ENCODE data around the gene SPEM1. TPM values are rescaled to one million over a fixed set of nuclear protein-coding genes. Genes with fewer than 3 reads are reported as not detected.

The SPEM1 gene
- total RNA-seq, 1 donor from 2014 or later = not detected

DNA sequence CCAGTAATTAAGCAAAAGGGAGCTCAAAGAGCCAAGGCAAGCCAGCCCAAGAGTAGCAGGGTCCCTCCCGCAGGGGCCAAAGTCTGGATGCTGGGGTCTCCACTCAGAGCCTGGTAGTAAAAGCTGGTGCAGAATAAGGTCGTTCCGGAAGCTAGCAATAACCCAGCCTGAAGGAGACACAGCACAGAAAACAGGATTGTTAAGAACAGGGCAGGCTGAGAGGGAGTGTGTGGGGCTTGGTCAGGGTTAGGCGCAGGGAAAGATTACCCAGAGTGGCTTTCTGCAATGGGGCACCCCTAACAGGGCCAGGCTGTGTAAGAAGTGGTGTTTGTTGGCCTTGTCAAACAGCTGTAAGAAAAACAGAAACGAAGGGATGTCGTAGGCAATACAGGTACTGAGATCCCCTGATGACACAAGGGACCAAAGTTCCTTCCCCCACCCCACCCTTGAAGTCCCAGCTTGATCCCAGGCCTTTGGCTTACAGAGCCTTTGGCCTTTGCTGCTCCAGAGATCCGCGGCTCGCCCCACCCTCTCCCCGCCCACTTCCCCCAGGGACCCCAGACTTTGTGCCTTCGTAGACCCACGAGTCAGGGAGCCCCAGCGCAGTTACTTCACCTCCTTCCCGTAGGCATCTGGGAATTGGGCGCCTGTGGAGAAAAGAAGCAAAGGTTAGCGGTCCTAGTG, 16.9 kb upstream of the SPEM1 start:
- DNase-seq (ENCODE audit: low spot score) = no peak

DNA sequence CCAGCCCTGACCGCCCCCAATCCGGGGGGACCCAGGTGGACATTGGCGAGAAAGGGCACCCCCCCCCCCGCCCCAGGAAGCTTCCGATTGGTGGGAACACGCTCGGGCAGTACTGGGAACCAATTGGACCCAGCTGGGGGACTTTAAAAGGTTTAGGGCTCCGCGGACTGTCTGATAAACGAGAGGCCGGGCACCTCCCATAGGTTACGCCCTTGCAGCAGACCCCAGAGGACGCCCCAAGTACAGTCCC, 16.5 kb upstream of the SPEM1 start:
- no peak for DNase-seq (ENCODE audit: low spot score)

DNA sequence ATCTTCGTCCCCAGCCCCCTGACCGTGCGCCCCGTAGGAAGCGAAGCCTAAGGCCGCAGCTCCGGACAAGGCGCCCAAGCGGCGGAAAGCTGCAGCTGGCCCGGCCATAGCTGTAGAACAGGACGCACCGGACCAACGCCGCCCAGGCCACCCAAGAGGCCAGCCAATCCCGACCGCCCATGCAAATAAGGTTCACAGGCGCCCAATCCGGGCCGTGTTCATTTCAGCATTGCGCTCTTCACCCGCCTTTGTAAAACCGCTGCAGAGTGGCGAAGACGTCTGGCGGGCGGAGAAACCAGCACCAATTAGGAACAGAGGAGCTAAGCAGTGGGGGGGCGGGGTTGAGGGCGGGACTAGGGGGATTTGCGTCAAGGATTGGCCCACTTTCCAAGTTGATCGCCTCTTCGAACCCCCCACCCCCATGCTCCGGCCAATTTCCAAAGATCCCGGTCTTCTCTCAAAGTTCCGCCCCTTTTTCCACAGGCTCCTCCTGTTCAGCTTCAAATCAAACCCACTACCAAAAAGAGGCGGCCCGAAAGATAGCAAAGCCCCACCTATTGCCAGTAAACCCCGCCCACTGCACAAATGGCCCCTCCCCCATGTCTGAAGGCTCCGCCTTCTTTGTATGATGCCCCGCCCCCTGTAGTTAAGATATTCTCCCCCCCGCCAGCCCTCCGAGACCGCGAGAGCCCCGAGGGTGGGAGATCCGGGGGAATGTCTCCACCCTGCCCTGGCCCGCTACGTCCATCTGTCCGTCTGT, 16.0 kb upstream of the SPEM1 start, which contains the start of gene TMEM256:
Gene TMEM256 (minus strand): TSS at position 121 of the 760 bp plus-strand sequence. CDS start 13 bp downstream, at position 108.
- peak; percentile 100 for DNase-seq (ENCODE audit: low spot score)

DNA sequence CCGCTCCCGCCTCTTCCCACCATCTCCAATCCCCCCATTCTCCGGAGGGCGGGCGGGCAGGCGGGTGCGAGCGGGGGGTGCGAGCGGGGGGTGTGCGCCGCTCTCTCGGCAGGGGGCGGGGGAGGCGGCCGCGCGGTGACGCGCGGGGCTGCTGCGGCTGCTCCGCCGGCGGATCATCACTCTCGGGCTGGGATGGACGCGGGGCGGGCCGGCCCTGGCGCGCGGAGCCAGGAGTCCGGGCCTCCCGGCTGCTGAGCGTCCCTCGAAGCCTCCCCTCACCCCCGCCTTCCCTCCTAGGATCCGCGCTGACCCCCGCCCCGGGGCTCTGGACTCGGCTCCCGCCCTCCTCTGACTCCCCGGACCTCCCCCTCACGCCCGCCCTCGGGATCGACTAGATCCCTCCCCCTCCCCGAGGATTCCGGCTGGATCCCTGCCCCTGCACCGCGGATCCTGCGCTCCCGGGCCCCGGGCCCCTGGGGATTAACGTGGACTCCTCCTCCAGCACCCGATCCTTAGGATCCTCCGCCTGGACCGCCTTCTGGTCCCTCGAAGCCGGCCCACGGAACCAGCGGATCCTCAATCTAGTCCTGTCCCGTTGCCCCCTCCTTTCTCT, 15.3 kb upstream of the SPEM1 start:
- DNase-seq (ENCODE audit: low spot score) = peak; percentile 68

DNA sequence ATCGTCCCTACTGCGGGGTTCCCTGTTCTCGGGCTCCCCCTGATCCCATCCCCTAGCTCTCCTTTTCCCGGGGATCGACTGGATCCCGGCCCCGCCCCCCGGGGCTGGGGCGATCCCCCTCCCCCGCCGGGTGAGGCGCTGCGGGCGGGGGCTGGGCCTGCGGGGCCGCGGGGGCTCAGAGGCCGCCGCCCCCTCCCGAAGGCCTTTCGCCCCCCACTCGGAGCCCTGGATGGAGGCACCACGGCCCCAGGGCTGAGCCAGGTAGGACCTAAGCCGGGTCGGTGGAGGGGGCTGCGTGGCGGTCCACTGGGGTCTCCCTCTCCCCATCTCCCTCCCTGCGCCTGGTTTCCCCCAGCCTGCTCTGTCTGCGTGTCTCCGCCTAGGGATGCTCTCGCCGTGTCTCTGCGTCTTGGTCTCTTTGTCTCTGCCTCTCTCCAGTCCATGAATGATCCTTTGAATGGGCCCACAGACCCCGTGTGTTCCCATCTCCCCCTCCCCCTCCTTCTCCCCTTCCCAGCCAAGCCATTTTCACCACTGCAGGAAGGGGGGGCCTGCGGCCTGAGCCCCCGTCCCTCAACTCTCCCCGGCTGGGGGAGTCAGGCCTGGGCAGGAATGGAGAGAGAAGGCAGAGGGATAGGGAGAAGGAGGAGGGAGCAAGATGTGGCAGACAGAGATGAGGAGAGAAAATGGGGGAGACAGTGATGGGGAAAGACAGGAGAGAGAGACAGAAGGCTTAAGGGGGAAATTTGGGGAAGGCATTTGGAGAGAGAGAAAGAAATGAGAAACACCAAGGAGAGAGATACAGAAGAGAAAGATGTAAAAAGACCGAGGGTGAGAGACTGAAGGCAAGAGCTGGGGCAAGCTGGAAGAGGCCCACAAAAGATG, 14.5 kb upstream of the SPEM1 start:
- DNase-seq (ENCODE audit: low spot score) = peak; percentile 44

DNA sequence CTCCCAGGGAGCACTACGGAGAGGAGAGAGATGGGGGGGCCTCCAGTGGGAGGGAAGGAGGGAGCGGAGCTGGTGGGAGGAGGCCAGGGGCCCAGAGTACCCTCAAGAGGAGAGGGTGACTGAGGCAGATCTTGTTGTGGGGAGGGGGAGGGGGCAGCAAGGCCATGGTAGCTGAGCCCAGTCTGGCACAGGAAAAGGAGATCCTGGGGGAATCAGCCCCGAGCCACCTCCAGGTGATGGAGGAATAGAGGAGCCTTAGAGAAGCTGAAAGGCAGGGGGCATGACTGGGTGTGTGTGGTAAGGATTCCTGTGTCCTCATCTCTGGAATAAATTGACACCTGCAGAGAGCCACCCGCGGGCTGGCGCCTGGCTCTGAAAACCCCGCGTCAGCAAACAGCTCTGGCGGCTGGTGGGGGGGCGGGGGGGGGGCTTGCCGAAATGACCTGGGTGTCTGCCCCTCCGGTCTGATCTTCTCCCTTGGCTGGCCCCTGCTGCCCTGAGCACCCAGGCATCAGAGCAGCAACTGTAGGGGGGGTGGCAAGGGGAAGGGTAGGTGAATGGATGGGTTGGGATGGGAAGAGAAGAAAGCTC, 13.8 kb upstream of the SPEM1 start:
- DNase-seq (ENCODE audit: low spot score) = no peak

DNA sequence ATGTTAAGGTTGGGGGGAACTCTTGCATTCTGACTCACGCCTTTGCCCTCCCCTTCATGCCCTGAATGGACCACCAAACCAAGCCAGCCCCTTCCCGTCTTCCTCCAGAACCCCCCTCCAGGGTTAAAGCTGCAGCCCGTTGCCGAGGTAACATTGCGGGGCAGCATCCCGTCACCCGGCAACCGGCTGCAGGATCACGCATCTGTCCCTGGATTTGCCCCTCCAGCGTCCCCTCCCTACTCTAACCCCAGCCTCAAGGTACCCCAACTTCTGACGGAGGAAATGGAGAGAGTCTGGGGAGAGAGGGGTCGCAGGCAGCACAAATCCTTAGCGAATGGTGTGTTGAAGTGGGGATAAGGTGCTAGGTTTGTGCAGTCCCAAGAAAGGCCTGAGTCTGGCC, 13.0 kb upstream of the SPEM1 start:
- DNase-seq (ENCODE audit: low spot score) = no peak

DNA sequence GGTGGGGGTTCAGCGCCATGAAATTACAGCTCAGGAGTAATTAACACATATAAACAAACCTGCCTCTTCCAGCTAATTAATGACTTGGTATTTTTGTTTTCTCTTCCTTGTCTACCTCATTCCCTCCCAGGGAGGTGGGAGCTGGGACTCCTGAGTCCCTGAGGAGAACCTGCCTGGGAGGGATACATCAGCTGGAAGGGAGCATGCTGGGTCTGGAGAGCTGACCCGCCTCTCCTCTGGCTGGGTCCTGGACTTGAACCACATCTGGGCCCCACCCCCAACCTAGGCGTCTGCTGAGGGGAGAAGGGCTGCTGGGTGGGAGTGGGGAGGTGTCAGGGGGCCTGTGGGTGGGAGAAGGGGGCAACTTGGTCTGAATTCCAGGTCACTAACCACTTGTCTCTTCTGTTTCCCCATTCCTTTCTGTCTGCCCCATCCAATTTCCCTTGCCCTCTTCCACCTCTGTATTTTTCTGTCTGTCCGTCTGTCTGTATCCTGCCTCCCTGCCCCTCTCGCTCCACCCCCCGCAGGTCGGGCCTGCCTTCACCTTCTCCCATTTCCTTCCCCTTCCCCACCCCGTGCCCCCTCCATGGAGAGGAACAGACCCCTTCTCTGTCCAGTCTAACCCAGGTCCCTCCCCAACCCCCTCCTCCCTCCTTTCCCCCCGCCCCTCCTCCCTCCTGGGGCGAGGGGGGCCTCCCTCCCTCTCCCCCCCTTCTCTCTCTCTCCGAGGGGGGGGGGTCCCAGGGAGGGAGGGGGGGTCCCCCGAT, 12.5 kb upstream of the SPEM1 start, which contains the start of gene NLGN2:
Gene NLGN2 (plus strand): TSS at position 361 of the 767 bp plus-strand sequence. CDS start 411 bp downstream, outside the sequence.
- DNase-seq (ENCODE audit: low spot score) = no peak

DNA sequence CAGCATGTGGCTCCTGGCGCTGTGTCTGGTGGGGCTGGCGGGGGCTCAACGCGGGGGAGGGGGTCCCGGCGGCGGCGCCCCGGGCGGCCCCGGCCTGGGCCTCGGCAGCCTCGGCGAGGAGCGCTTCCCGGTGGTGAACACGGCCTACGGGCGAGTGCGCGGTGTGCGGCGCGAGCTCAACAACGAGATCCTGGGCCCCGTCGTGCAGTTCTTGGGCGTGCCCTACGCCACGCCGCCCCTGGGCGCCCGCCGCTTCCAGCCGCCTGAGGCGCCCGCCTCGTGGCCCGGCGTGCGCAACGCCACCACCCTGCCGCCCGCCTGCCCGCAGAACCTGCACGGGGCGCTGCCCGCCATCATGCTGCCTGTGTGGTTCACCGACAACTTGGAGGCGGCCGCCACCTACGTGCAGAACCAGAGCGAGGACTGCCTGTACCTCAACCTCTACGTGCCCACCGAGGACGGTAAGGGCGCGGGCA, 11.8 kb upstream of the SPEM1 start:
- no peak for DNase-seq (ENCODE audit: low spot score)

DNA sequence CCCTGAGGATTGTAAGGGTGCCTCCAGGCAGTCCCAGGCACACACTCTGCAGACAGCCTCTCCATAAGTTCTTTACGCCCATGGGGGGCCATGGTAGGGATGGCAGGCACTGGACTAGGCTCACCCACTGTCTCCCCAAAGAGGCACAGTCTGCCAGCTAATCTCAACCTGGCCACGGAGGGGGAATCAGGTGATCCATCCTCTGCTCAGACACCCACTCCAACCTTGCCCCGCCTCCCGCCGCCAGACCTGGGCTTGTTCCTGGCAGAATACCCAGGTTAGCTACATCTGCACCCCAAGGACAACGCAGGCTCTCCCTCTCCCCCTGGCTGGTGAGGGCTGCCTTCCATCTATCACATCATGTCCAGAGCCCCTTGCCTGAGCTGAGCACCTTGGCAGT, 11.3 kb upstream of the SPEM1 start:
- no peak for DNase-seq (ENCODE audit: low spot score)

DNA sequence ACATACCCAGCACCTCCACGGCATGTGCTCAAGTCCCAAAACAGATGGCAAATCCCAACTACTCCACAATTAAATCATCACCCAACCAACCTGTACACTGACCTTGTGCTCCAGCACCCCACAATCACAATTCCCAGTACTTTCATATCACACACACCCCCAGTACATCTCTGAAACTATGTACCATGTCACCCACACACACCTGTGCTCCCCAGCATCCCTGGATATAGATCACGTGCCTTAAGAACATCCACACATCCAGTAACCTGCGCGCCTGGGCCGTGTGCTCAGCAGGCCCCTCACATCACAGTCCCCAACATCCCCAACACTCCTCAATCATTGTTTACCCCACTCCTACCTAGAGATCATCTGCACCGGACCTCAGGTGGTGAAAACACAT, 10.4 kb upstream of the SPEM1 start:
- DNase-seq (ENCODE audit: low spot score) = no peak

DNA sequence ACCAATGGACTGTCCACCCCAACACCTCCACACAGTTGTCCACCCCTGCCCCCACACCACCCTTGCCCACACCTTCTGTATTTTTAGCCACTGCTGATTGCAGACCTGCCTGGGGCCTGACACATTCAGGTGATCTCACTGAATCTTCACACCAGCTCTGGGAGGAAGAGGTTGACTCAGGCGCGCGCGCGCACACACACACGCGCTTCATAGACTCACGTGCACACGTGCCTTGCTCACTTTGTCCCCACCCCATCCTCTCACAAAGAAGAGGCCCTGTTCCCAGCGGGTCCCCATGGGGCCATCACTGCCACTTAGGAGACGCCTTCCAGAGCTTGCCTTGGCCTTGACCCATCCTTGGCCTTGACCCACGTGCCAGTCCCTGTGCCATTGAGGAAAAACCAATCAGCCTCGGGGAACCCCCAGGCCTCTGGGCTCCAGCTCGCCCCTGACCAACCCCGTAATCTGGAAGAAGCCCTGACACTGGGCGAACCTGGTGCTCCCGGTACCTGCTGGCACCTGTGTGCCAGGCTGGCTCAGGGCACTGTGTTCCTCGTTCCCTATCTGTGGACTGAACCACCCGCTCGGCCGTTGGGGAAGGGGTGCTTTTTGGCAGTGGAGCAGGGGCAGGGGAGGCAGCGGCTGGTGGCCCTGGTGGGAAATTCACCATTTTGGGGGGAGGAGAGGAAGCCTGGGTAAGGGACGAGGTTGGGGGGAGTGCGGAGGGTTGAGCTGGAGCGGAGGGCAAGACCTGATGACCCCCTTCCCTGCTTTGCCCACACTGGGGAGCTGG, 9.3 kb upstream of the SPEM1 start:
- DNase-seq (ENCODE audit: low spot score) = no peak

DNA sequence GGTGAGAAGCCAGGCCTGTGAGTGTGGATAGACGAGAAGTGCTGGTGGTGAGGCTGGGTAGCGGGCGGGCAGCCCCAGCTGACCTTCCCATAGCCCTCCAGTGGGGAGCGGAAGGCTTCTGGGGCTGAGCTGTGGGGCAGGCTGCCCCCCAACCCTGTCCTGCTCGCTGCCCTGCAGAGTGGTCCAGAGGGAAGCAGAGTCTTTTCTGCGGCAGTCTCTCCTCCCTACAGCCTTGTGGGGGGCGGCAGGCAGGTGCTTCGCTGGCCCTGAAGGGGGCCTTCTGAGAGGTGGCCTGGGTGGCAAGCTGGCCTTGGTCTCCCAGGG, 8.7 kb upstream of the SPEM1 start:
- DNase-seq (ENCODE audit: low spot score) = no peak

DNA sequence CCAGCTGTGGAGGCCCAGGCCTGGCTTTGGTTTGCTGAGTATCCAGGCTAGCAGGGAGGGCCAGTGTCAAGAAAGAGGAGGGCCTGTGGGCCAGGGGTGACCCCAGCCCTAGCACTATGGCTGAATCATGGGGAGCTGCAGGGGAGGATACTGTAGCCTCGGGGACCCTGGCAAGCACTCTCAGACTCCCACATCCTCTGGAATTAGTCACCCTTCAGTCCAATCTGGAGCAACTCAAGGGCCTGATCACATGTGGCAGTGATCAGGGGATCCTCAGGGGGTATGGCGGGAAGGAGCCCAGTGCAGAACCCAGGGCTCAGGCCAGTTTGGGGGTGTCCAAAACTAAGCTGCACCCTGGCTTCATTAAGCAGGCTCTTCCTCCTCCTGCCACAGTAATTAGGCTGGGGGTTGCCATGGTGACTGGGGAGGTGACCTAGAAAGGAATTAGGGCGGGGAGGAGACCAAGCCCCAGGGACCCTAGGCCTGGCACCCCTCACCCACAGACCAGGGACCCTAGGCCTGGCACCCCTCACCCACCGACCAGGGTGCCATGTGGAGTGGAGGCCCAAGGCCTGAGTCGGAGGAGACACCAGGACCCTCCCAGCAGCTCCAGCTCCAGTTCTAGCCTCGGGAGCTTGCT, 6.7 kb upstream of the SPEM1 start:
- no peak for DNase-seq (ENCODE audit: low spot score)

DNA sequence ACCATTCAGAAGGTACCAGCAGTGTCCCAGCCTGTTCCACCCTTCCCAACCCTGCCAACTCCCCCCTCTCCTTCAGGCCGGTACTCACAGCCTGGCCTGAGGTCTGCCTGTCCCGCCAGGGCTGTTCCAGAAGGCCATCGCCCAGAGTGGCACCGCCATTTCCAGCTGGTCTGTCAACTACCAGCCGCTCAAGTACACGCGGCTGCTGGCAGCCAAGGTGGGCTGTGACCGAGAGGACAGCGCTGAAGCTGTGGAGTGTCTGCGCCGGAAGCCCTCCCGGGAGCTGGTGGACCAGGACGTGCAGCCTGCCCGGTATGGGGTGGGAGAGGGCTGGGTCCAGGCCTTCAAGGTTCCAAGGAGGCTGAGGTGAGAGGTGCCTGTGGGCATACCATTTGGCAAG, 5.3 kb upstream of the SPEM1 start:
- no peak for DNase-seq (ENCODE audit: low spot score)

DNA sequence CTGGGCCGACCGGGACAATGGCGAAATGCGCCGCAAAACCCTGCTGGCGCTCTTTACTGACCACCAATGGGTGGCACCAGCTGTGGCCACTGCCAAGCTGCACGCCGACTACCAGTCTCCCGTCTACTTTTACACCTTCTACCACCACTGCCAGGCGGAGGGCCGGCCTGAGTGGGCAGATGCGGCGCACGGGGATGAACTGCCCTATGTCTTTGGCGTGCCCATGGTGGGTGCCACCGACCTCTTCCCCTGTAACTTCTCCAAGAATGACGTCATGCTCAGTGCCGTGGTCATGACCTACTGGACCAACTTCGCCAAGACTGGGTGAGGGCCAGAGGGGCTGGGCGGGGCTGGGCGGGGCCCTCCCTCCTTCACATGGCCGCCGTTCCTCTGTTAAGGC, 4.3 kb upstream of the SPEM1 start:
- no peak for DNase-seq (ENCODE audit: low spot score)

DNA sequence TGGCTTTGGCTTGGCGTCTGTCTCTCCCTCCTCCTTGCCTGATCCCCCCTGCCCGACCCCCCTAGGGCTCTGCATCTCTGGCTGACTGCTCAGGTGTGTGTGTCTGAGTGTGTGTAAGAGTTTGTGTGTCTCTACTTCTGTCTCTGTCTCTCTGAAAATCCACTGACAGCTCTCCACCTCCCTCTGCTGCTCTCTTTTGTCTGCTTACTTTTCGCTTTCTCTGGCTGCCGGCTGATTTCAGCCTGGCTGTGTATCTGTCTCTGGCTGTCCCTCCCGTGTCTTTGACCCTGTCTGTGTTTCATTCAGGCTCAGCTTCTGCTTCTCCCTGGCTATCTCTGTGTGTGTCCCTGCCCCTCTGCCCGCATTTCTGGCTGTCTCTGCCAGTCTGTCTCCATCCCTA, 3.8 kb upstream of the SPEM1 start:
- DNase-seq (ENCODE audit: low spot score) = no peak

DNA sequence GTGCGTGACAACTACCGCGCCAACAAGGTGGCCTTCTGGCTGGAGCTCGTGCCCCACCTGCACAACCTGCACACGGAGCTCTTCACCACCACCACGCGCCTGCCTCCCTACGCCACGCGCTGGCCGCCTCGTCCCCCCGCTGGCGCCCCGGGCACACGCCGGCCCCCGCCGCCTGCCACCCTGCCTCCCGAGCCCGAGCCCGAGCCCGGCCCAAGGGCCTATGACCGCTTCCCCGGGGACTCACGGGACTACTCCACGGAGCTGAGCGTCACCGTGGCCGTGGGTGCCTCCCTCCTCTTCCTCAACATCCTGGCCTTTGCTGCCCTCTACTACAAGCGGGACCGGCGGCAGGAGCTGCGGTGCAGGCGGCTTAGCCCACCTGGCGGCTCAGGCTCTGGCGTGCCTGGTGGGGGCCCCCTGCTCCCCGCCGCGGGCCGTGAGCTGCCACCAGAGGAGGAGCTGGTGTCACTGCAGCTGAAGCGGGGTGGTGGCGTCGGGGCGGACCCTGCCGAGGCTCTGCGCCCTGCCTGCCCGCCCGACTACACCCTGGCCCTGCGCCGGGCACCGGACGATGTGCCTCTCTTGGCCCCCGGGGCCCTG, 3.0 kb upstream of the SPEM1 start:
- no peak for DNase-seq (ENCODE audit: low spot score)
